Astrocyte of the spinal cord (primary cell): ENCODE data around the gene SLC2A8.

Experiments used
- DNase-seq: peaks from one replicate; pipeline ENCODE4 v3.0.0; 2011; ENCODE audit warnings: low read depth, low spot score
- H3K4me3 ChIP-seq: 2 replicates; pipeline ENCODE4 v1.5.1; 2011; ENCODE audit warnings: low read depth, mild to moderate bottlenecking, low read length, moderate library complexity
- in situ Hi-C: cut with HindIII; loops from 2 replicates; pipeline ENCODE4 v1.10.0; 2017; ENCODE audit warnings: low sequenced_read_pairs
- TF ChIP-seq, protein P1 (sequence below): IDR thresholded peaks from 2 replicates; pipeline ENCODE4 v1.5.1; 2012; ENCODE audit warnings: low read depth, mild to moderate bottlenecking, low read length, inconsistent platforms

Gene SLC2A8

DNA sequence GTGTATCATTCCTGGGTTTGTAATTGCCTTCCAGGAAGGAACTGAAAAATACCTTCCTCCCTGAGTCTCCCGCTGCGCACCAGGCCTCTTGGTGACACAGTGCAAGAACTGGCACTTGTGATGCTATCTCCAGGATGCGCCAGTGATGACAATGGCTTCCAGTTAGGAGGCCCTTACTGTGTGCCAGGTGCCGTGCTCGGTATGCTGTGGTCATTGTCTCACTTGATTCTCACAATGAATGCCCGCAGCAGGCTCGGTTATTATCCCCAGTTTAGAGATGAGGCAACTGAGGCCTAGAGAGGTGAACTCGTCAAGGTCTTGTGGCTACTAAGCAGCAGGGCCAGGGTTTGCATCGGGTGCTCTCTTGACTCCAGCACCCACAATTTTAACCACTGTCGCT lies 31.5 kb upstream of the SLC2A8 start:
- in situ Hi-C loops, result no loop called here
- DNase-seq, result no peak
- H3K4me3 ChIP-seq, result no peak overlapping the region
- TF ChIP-seq, protein P1, sequence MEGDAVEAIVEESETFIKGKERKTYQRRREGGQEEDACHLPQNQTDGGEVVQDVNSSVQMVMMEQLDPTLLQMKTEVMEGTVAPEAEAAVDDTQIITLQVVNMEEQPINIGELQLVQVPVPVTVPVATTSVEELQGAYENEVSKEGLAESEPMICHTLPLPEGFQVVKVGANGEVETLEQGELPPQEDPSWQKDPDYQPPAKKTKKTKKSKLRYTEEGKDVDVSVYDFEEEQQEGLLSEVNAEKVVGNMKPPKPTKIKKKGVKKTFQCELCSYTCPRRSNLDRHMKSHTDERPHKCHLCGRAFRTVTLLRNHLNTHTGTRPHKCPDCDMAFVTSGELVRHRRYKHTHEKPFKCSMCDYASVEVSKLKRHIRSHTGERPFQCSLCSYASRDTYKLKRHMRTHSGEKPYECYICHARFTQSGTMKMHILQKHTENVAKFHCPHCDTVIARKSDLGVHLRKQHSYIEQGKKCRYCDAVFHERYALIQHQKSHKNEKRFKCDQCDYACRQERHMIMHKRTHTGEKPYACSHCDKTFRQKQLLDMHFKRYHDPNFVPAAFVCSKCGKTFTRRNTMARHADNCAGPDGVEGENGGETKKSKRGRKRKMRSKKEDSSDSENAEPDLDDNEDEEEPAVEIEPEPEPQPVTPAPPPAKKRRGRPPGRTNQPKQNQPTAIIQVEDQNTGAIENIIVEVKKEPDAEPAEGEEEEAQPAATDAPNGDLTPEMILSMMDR, result no peak

DNA sequence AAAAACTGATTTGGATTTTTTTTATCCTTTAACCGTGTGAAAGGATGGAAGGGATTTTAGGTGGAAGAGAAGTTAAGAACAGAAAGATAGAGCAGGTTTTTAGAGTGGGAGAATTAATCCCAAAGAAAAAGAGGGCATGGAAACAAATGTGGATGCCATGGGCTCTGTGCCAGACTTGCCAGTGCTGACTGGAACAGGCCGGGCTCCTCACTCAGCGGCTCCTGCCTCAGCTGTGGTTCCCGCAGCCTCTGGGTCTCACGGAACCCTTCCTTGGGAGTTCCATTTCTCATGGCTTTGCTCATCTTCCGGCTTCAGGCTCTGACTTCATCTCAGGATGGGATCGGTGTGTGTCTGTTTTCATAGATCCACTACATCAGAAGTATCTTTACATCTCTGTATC lies 30.4 kb upstream of the SLC2A8 start:
- TF ChIP-seq, protein P1, result no peak
- in situ Hi-C loops, result no loop called here
- DNase-seq, result no peak
- no peak overlapping the region for H3K4me3 ChIP-seq

DNA sequence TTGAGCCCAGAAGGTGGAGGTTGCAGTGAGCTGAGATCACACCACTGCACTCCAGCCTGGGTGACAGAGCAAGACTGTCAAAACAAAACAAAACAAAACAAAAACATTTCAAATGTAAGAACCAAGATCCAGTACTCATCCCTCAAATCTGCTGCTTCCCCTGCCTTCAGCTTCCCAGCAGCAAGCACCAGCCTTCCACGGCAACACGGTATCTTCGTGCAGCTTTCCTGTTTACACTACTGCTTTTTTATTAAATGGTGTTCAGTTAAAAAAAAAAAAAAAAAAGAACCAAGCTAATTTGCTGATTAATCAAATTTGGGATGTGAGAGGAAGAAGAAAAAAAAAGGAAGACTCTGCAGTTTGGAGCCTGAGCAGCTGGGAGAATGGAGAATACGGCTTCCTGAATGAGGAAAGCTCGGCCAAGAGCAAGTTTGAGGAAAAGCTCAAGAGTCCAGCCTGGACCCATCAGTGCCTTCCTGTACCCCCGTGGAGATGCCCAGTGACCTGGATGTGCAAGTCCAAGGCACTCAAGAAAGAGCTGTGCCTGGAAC lies 28.0 kb upstream of the SLC2A8 start:
- H3K4me3 ChIP-seq, result no peak overlapping the region
- in situ Hi-C loops, result no loop called here
- TF ChIP-seq, protein P1, result no peak
- no peak for DNase-seq

DNA sequence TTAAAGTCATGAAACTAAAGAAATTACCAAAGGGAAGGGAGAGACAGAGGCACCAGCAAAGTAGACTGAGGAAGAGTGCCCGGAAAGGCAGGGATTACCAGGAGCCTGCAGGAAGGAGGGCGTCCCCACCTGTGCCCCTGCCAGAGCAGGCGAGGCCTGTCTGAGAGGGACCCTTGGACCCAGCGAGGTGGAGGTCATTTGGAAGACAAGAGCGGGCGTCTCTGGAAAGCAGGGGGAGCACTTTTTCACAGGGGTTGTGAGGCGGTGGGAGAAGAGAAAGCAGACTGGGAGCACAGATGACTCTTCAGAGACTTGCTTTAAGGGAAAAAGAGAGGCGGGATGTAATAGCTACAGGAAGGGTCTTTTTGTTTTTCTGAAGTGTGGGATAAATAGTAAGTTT lies 27.5 kb upstream of the SLC2A8 start:
- TF ChIP-seq, protein P1, result no peak
- in situ Hi-C loops, result no loop called here
- no peak for DNase-seq
- no peak overlapping the region for H3K4me3 ChIP-seq

DNA sequence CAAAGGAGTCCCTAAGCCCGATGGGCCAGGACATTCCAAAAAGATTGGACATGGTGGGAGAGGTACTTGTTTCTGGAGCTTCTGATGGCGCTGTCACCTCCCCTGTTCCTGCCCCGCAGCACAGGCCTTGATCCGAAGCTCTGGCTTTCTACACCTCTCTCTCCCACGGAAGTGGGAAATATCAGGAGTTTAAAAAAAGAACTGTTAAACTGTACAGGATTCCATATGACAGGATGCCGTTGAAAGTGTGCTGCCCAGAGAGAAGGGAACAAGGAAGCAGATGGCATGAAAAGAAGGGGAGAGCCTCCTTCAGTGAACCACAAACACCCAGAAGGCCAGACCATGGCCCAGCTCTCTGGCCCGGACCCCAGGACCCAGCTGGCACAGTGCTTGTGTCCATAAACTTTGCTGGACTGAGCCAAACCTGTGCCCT lies 26.8 kb upstream of the SLC2A8 start:
- no peak for DNase-seq
- in situ Hi-C loops, result no loop called here
- TF ChIP-seq, protein P1, result no peak
- H3K4me3 ChIP-seq, result no peak overlapping the region

DNA sequence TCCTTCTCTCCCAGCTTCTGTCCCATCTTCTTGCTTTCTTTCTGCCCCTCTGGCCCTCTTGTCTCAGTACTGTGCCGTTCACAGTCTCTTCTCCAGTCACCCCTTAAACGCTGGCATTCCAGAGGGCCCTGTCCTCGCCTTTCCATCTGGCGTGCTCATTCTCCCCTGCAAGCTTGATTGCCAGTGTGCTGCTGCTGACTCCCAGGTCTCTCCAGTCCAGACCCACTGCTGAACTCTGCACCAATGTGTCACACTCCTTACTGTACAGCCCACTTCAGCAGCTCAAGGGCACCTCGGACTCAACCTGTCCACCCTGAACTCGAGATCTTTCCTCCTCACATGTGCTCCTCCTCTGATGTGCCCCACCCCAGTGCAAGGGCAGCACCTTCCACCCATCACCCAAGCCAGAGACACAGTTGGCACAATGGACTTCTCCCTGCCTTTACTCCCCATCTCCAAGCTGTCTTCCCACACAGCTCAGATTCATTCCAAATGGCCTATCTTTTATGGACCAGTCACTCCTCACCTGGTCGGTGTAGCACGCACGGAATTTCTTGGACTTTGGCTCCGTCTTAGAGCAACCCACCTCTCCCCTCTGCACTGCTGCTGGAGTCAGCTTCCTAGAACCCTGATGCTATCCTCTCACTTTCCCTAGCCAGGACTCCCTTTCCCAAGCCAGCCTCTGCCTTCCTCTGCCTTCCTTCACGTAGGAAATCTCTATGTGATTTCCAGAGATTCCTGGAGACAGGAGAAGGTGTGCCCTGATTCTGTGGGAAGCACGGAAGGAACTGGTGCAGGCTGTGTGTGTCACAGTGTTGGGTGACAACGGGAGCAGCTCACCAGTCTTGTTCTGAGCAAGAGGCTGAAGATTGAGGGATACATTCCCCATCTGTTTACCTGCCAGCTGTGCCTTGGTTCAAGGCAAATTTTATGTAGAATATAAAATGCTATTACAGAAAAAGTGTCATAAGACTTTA lies 26.0 kb upstream of the SLC2A8 start:
- TF ChIP-seq, protein P1, result no peak
- no peak overlapping the region for H3K4me3 ChIP-seq
- in situ Hi-C loops, result no loop called here
- DNase-seq, result no peak
